ENCODE results near the gene PHF11. TPM values are rescaled to one million over a fixed set of nuclear protein-coding genes. Genes with fewer than 3 reads are reported as not detected.

The PHF11 gene
- total and polyA plus RNA-seq, 12 donors: 16.6 to 61.2 (median 21.2) TPM

- TF ChIP-seq CTCF (IDR thresholded peaks at IDR 0.05): no peak
- DNase-seq: no peak
- H3K27me3 ChIP-seq: no peaks in the 10 kb centered on the region
- H3K4me3 ChIP-seq: no peak overlapping the region
- intact Hi-C loops (cut with DNase I): no loop called here
- no peaks in the 10 kb centered on the region for H3K9me3 ChIP-seq
- no peak for ATAC-seq
- 90 to 96% methylated on average over 4 of the region's 4 CpGs for WGBS, 2 donors
- peaks cover 0 to 36% (median 4%) of the 10 kb centered on the region in 9 donors for H3K36me3 ChIP-seq
- H3K27ac ChIP-seq: no peak overlapping the region
- peaks cover 0 to 10% (median 1%) of the 10 kb centered on the region in 9 donors for H3K4me1 ChIP-seq
Measured at GRCh38 chr13:49566461-49566860, 70.7 kb downstream of the PHF11 start.

GRCh38 chr13:49567491-49567890 is 71.7 kb downstream of the PHF11 start:
- 78 to 86% methylated on average over 5 of the region's 5 CpGs for WGBS, 2 donors
- Histone ChIP-seq H3K27me3 (no peaks in the 10 kb centered on the region), H3K27ac (no peak overlapping the region), H3K4me3 (no peak overlapping the region), H3K4me1 (peaks cover 0 to 10% (median 0%) of the 10 kb centered on the region in 9 donors), H3K36me3 (peaks cover 0 to 34% (median 4%) of the 10 kb centered on the region in 9 donors), H3K9me3 (no peaks in the 10 kb centered on the region)
- DNase-seq: no peak
- intact Hi-C loops (cut with DNase I): no loop called here
- TF ChIP-seq CTCF (IDR thresholded peaks at IDR 0.05): no peak
- ATAC-seq: peak in 1 of 8 donors; percentile 45

GRCh38 chr13:49569993-49570689 is 74.4 kb downstream of the PHF11 start:
- no peak for TF ChIP-seq CTCF (IDR thresholded peaks at IDR 0.05)
- Histone ChIP-seq H3K4me3 (no peak overlapping the region), H3K4me1 (peaks cover 0 to 10% (median 0%) of the 10 kb centered on the region in 9 donors), H3K36me3 (peaks cover 0 to 20% (median 4%) of the 10 kb centered on the region in 9 donors), H3K27ac (no peak overlapping the region), H3K27me3 (no peaks in the 10 kb centered on the region), H3K9me3 (no peaks in the 10 kb centered on the region)
- 94 to 97% methylated on average over 1 of the region's 1 CpG for WGBS, 2 donors
- intact Hi-C loops (cut with DNase I): no loop called here
- ATAC-seq (no peak), DNase-seq (no peak)

GRCh38 chr13:49571299-49572240 is 75.8 kb downstream of the PHF11 start:
- no peak for TF ChIP-seq CTCF (IDR thresholded peaks at IDR 0.05)
- ATAC-seq: no peak

More at GRCh38 chr13:49571299-49572240, 75.8 kb downstream of the PHF11 start:
- DNase-seq: no peak
- H3K36me3 ChIP-seq: peaks cover 0 to 10% (median 2%) of the 10 kb centered on the region in 9 donors
- no peaks in the 10 kb centered on the region for H3K9me3 ChIP-seq
- no peak overlapping the region for H3K27ac ChIP-seq
- intact Hi-C loops (cut with DNase I): no loop called here
- 87 to 88% methylated on average over 8 of the region's 8 CpGs for WGBS, 2 donors
- H3K4me3 ChIP-seq: no peak overlapping the region
- H3K27me3 ChIP-seq: no peaks in the 10 kb centered on the region
- H3K4me1 ChIP-seq: peaks cover 0 to 15% (median 4%) of the 10 kb centered on the region in 9 donors

Data from heart right ventricle (tissue), 16 donors.